Measurements from ENCODE around the gene TCERG1L. TPM values are rescaled to one million over a fixed set of nuclear protein-coding genes. Genes with fewer than 3 reads are reported as not detected.

The TCERG1L gene
- total RNA-seq, 1 donor from 2014 or later: 0.46 TPM

DNA sequence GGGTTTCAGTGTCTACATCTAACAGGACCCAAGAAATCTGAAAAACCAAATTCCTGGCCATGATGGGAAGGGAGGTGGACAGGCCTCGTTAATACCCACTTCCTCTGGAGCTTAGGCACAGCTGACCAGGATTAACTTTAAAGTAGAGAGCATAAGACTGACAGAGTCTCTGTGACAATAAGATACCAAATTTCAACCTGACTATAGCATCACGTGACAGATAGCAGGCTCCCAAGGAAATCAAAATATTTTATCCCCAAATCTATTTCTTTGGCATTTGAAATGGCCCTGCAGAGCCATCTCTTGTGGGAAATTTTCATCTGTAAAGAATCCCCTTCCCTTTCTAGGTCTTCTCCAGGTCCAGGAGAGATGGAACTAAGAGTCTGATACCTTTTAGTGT lies 258.3 kb downstream of the TCERG1L start:
- Histone ChIP-seq H3K36me3 (ENCODE audit: control insufficient read depth, insufficient read depth, low read length) (no peaks in the 10 kb centered on the region), H3K4me3 (ENCODE audit: low read depth, low read length) (no peak overlapping the region), H3K27me3 (ENCODE audit: control insufficient read depth, insufficient read depth, low read length) (no peaks in the 10 kb centered on the region)
- TF ChIP-seq, protein P1, sequence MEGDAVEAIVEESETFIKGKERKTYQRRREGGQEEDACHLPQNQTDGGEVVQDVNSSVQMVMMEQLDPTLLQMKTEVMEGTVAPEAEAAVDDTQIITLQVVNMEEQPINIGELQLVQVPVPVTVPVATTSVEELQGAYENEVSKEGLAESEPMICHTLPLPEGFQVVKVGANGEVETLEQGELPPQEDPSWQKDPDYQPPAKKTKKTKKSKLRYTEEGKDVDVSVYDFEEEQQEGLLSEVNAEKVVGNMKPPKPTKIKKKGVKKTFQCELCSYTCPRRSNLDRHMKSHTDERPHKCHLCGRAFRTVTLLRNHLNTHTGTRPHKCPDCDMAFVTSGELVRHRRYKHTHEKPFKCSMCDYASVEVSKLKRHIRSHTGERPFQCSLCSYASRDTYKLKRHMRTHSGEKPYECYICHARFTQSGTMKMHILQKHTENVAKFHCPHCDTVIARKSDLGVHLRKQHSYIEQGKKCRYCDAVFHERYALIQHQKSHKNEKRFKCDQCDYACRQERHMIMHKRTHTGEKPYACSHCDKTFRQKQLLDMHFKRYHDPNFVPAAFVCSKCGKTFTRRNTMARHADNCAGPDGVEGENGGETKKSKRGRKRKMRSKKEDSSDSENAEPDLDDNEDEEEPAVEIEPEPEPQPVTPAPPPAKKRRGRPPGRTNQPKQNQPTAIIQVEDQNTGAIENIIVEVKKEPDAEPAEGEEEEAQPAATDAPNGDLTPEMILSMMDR (IDR thresholded peaks at IDR 0.05; ENCODE audit: insufficient read depth, low read length, poor library complexity, severe bottlenecking): no peak
- DNase-seq (ENCODE audit: low read depth): no peak

DNA sequence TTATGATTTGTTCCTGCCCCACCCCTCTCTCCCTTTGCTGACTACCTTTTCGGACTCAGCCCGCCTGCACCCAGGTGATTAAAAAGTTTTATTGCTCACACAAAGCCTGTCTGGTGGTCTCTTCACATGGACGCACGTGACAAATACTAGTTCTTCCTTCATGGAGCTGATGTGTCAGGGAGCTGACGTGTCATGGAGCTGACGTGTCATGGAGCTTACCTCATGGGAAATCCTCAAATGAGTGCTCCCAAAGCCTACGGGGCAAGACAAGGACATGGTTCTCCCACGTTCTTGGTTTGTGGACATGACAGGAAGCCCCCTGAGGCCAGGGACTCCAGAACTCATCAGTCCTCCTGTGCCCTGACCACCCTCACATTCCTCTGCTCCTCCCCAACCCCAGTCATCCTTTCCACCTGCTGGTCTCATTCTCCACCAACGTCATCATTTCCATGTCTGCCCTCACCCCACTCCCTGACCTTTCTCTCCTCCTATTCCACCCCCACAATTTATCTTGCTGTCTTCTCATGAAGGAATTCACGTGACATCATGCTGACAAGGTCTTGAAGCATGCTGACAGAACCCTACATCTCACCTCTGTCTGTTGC lies 261.3 kb downstream of the TCERG1L start:
- DNase-seq (ENCODE audit: low read depth): no peak
- TF ChIP-seq, protein P1 (IDR thresholded peaks at IDR 0.05; ENCODE audit: insufficient read depth, low read length, poor library complexity, severe bottlenecking): no peak
- Histone ChIP-seq H3K4me3 (ENCODE audit: low read depth, low read length) (no peak overlapping the region), H3K36me3 (ENCODE audit: control insufficient read depth, insufficient read depth, low read length) (no peaks in the 10 kb centered on the region), H3K27me3 (ENCODE audit: control insufficient read depth, insufficient read depth, low read length) (no peaks in the 10 kb centered on the region)

- no peak for DNase-seq (ENCODE audit: low read depth)
- no peak overlapping the region for H3K4me3 ChIP-seq (ENCODE audit: low read depth, low read length)
- no peaks in the 10 kb centered on the region for H3K36me3 ChIP-seq (ENCODE audit: control insufficient read depth, insufficient read depth, low read length)
- H3K27me3 ChIP-seq (ENCODE audit: control insufficient read depth, insufficient read depth, low read length): no peaks in the 10 kb centered on the region
- TF ChIP-seq, protein P1 (IDR thresholded peaks at IDR 0.05; ENCODE audit: insufficient read depth, low read length, poor library complexity, severe bottlenecking): no peak
These were observed 262.5 kb downstream of the TCERG1L start for GRCh38 chr10:131049016-131049415.

- no peak for DNase-seq (ENCODE audit: low read depth)
These were observed 262.9 kb downstream of the TCERG1L start for GRCh38 chr10:131048606-131049005.

DNA sequence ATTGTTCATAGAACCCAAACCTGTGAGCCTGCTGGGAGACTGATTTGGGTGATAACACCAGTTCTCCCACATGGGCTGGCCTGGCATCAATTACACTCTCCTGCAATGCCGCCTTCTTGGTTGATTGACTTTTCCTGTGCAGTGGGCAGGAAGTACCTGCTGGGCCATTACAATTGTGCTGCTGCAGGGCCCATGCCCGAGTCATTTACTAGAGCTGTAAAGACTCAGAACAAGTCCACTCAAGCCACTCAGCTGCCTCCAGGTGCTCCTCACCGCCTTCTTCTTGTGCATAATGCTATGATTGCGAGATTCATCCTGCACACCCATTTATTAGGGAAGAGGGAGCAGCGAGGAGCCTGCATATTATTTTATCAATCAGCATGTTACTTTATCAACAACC lies 264.0 kb downstream of the TCERG1L start:
- H3K4me3 ChIP-seq (ENCODE audit: low read depth, low read length): no peak overlapping the region
- TF ChIP-seq, protein P1 (IDR thresholded peaks at IDR 0.05; ENCODE audit: insufficient read depth, low read length, poor library complexity, severe bottlenecking): no peak
- no peaks in the 10 kb centered on the region for H3K27me3 ChIP-seq (ENCODE audit: control insufficient read depth, insufficient read depth, low read length)
- no peaks in the 10 kb centered on the region for H3K36me3 ChIP-seq (ENCODE audit: control insufficient read depth, insufficient read depth, low read length)
- DNase-seq (ENCODE audit: low read depth): no peak

More at GRCh38 chr10:131048606-131049005, 262.9 kb downstream of the TCERG1L start:
- no peak overlapping the region for H3K4me3 ChIP-seq (ENCODE audit: low read depth, low read length)
- no peaks in the 10 kb centered on the region for H3K36me3 ChIP-seq (ENCODE audit: control insufficient read depth, insufficient read depth, low read length)
- no peaks in the 10 kb centered on the region for H3K27me3 ChIP-seq (ENCODE audit: control insufficient read depth, insufficient read depth, low read length)
- TF ChIP-seq, protein P1 (IDR thresholded peaks at IDR 0.05; ENCODE audit: insufficient read depth, low read length, poor library complexity, severe bottlenecking): no peak

GRCh38 chr10:131046194-131046593 lies 265.3 kb downstream of the TCERG1L start:
- Histone ChIP-seq H3K27me3 (ENCODE audit: control insufficient read depth, insufficient read depth, low read length) (no peaks in the 10 kb centered on the region), H3K36me3 (ENCODE audit: control insufficient read depth, insufficient read depth, low read length) (no peaks in the 10 kb centered on the region), H3K4me3 (ENCODE audit: low read depth, low read length) (no peak overlapping the region)
- TF ChIP-seq, protein P1 (IDR thresholded peaks at IDR 0.05; ENCODE audit: insufficient read depth, low read length, poor library complexity, severe bottlenecking): no peak
- DNase-seq (ENCODE audit: low read depth): no peak

All from kidney epithelial cell (primary cell).